ENCODE results near the gene CBLIF.
"Not testable (repeated sequence)": the region's sequence is repeated elsewhere in the genome, so short reads cannot be mapped to it uniquely, and the experiment has no call there.

CBLIF gene

GRCh38 chr11:59791639-59792038, 53.7 kb downstream of the CBLIF start:
- no peak for DNase-seq

GRCh38 chr11:59787816-59788215, 57.5 kb downstream of the CBLIF start:
- DNase-seq = peak; percentile 43

- DNase-seq = no peak
These were observed 58.1 kb downstream of the CBLIF start for GRCh38 chr11:59787255-59787588.

- DNase-seq = no peak
These were observed 59.5 kb downstream of the CBLIF start for GRCh38 chr11:59785818-59786217.

GRCh38 chr11:59784441-59784840, 60.9 kb downstream of the CBLIF start:
- not testable (repeated sequence) for DNase-seq

GRCh38 chr11:59783632-59784090, 61.6 kb downstream of the CBLIF start:
- no peak for DNase-seq

- DNase-seq = no peak
These were observed 63.2 kb downstream of the CBLIF start for GRCh38 chr11:59782080-59782479.

- DNase-seq = no peak
These were observed 65.8 kb downstream of the CBLIF start for GRCh38 chr11:59779487-59779886.
